Gastroesophageal sphincter (tissue), 3 donors: Measurements from ENCODE around the gene PRUNE2.

ENCODE experiments used
- CTCF ChIP-seq, 4 experiments: fragments of 200-600 bp in 2 of 4; fragments of 450-650 bp in 2 of 4; sonication (generic) in 1 of 4; IDR thresholded peaks; one replicate each; pipeline ENCODE4 v1.5.1; 2017 to 2019; ENCODE audit warnings: antibody characterized with exemption in 4 of 4, mild to moderate bottlenecking in 2 of 4, moderate library complexity in 2 of 4
- EP300 ChIP-seq: sonication (generic); formaldehyde crosslinking; IDR thresholded peaks from one replicate; pipeline ENCODE4 v1.6.1; 2017; ENCODE audit warnings: antibody characterized with exemption, mild to moderate bottlenecking
- POLR2A ChIP-seq, 2 donors: fragments of 450-650 bp; IDR thresholded peaks; one replicate each; pipeline ENCODE4 v1.6.1; 2017; ENCODE audit warnings: antibody characterized with exemption in 2 of 2, mild to moderate bottlenecking in 2 of 2, moderate library complexity in 1 of 2
- POLR2AphosphoS5 ChIP-seq: sonication (generic); formaldehyde crosslinking; IDR thresholded peaks from one replicate; pipeline ENCODE4 v1.6.1; 2017; ENCODE audit warnings: antibody characterized with exemption

DNA sequence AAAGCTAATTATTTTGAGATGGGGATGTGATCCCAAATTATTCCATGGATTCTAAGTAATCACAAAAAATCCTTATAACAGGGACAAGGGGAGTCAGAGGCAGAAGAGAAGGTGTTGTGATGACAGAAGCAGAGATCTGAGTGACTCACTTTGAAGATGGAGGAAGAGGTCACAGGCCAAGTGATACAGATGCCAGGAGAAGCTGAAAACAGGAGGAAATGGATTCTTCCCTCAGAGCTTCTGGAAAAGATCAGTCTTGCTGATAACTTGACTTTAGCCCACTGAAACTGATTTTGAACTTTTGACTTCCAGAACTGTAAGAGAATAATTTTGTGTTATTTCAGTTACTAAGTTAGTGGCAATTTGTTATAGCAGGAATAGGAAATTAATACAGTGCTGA is 341.6 kb downstream of the PRUNE2 start:
- TF ChIP-seq CTCF (IDR thresholded peaks at IDR 0.05) (no peak), EP300 (no peak), POLR2A (IDR thresholded peaks at IDR 0.05) (no peak), POLR2AphosphoS5 (no peak)
